WTC11 (cell line): Measurements from ENCODE around the gene TOP2B. TPM values are rescaled to one million over a fixed set of nuclear protein-coding genes. Genes with fewer than 3 reads are reported as not detected.

Source experiments
- ATAC-seq: fragments of 200-7000 bp; cut with Tn5 transposase; 2 replicates; pipeline ENCODE4 v1.10.0; 2021; ENCODE audit warnings: mild to moderate bottlenecking, moderate library complexity
- CTCF ChIA-PET: fragments of 300-600 bp; sonication (Branson Sonifier 250); formaldehyde crosslinking; loops from one replicate; lab custom pipeline; 2021; ENCODE audit warnings: antibody characterized with exemption; lab: Charles Lee
- POLR2A ChIA-PET: fragments of 350-600 bp; sonication (Branson Sonifier 250); formaldehyde crosslinking; loops from one replicate; lab custom pipeline; 2021; ENCODE audit warnings: antibody characterized with exemption; lab: Charles Lee
- DNase-seq: peaks from one replicate; pipeline ENCODE4 v3.0.0; 2021; ENCODE audit warnings: low spot score
- H3K27ac Mint-ChIP-seq: 2 replicates; pipeline ENCODE4 v1.8.0; 2021; ENCODE audit warnings: mixed read lengths
- H3K27me3 Mint-ChIP-seq: 2 replicates; pipeline ENCODE4 v1.8.0; 2021; ENCODE audit warnings: low read depth, mild to moderate bottlenecking, moderate library complexity, mixed read lengths
- H3K36me3 Mint-ChIP-seq: 2 replicates; pipeline ENCODE4 v1.8.0; 2021; ENCODE audit warnings: mixed read lengths
- H3K4me1 Mint-ChIP-seq: 2 replicates; pipeline ENCODE4 v1.8.0; 2022; ENCODE audit warnings: mixed read lengths
- H3K4me3 Mint-ChIP-seq: 2 replicates; pipeline ENCODE4 v1.8.0; 2021; ENCODE audit warnings: mild to moderate bottlenecking, moderate library complexity, mixed read lengths
- H3K9me3 Mint-ChIP-seq: 2 replicates; pipeline ENCODE4 v1.8.0; 2021; ENCODE audit warnings: mixed read lengths
- ATF3 ChIP-seq: sonication (generic); formaldehyde crosslinking; conservative IDR thresholded peaks from 2 replicates; pipeline ENCODE4 v1.8.1; 2022; ENCODE audit warnings: mild to moderate bottlenecking, missing genetic modification reagents
- FOXK1 ChIP-seq: sonication (generic); formaldehyde crosslinking; IDR thresholded peaks from 2 replicates; pipeline ENCODE4 v1.8.0; 2022; ENCODE audit warnings: mild to moderate bottlenecking, moderate library complexity, missing genetic modification reagents
- FOXP4 ChIP-seq: sonication (generic); formaldehyde crosslinking; IDR thresholded peaks from 2 replicates; pipeline ENCODE4 v1.8.0; 2022; ENCODE audit warnings: mild to moderate bottlenecking, missing genetic modification reagents
- NFATC4 ChIP-seq: fragments of 250-450 bp; sonication (Bioruptor Pico); IDR thresholded peaks from 2 replicates; pipeline ENCODE4 v1.9.0; 2021; ENCODE audit warnings: mild to moderate bottlenecking
- NFE2L1 ChIP-seq: sonication (generic); formaldehyde crosslinking; IDR thresholded peaks from 2 replicates; pipeline ENCODE4 v1.8.1; 2023; ENCODE audit warnings: missing genetic modification reagents
- PRRX2 ChIP-seq: fragments of 250-450 bp; sonication (Bioruptor Pico); IDR thresholded peaks from 2 replicates; pipeline ENCODE4 v1.8.0; 2021; ENCODE audit warnings: mild to moderate bottlenecking
- RORB ChIP-seq: fragments of 250-450 bp; sonication (Bioruptor Pico); IDR thresholded peaks from 2 replicates; pipeline ENCODE4 v1.9.0; 2021; ENCODE audit warnings: mild to moderate bottlenecking
- SMAD4 ChIP-seq: sonication (generic); formaldehyde crosslinking; IDR thresholded peaks from 2 replicates; pipeline ENCODE4 v1.8.0; 2022; ENCODE audit warnings: mild to moderate bottlenecking, missing genetic modification reagents
- TP53 ChIP-seq: sonication (generic); formaldehyde crosslinking; IDR thresholded peaks from 2 replicates; pipeline ENCODE4 v1.8.1; 2023; ENCODE audit warnings: mild to moderate bottlenecking, missing genetic modification reagents
- ZBTB43 ChIP-seq: sonication (generic); formaldehyde crosslinking; IDR thresholded peaks from 2 replicates; pipeline ENCODE4 v1.8.1; 2023; ENCODE audit warnings: mild to moderate bottlenecking, missing genetic modification reagents
- ZNF219 ChIP-seq: sonication (generic); formaldehyde crosslinking; IDR thresholded peaks from 2 replicates; pipeline ENCODE4 v1.8.0; 2023; ENCODE audit warnings: missing genetic modification reagents, mild to moderate bottlenecking, borderline replicate concordance
- ZNF416 ChIP-seq: fragments of 250-450 bp; sonication (Bioruptor Pico); IDR thresholded peaks from 2 replicates; pipeline ENCODE4 v1.9.0; 2021; ENCODE audit warnings: mild to moderate bottlenecking, inconsistent platforms
- total RNA-seq: library from RNA; stranded (reverse); gene quantifications from 3 replicates; pipeline ENCODE4 v1.2.3, GENCODE V29; 2021
- TF ChIP-seq, protein P1 (sequence below): sonication (generic); formaldehyde crosslinking; IDR thresholded peaks from 2 replicates; pipeline ENCODE4 v1.8.0; 2022; ENCODE audit warnings: mild to moderate bottlenecking, missing genetic modification reagents
- TF ChIP-seq, protein P2 (sequence below): fragments of 250-450 bp; sonication (Bioruptor Pico); conservative IDR thresholded peaks from 2 replicates; pipeline ENCODE4 v1.9.0; 2021; ENCODE audit warnings: mild to moderate bottlenecking
- TF ChIP-seq, protein P3 (sequence below): sonication (generic); formaldehyde crosslinking; IDR thresholded peaks from 2 replicates; pipeline ENCODE4 v1.8.1; 2023; ENCODE audit warnings: mild to moderate bottlenecking, missing genetic modification reagents, borderline replicate concordance
- TF ChIP-seq, protein P4 (sequence below): sonication (generic); formaldehyde crosslinking; IDR thresholded peaks from 2 replicates; pipeline ENCODE4 v1.8.0; 2023; ENCODE audit warnings: missing genetic modification reagents, mild to moderate bottlenecking, borderline replicate concordance
- TF ChIP-seq, protein P5 (sequence below): sonication (generic); formaldehyde crosslinking; IDR thresholded peaks from 2 replicates; pipeline ENCODE4 v1.8.0; 2022; ENCODE audit warnings: missing genetic modification reagents
- TF ChIP-seq, protein P6 (sequence below): sonication (generic); formaldehyde crosslinking; IDR thresholded peaks from 2 replicates; pipeline ENCODE4 v1.8.1; 2023; ENCODE audit warnings: mild to moderate bottlenecking, missing genetic modification reagents, moderate library complexity

The TOP2B gene
- total RNA-seq, 1 experiment from 2014 or later = 151 TPM

- H3K4me1 Mint-ChIP-seq = peaks cover 3% of the 10 kb centered on the region; the same call in 1 of the 2 replicates
- POLR2A ChIA-PET = no interaction called here
Measured at GRCh38 chr3:25587975-25588374, 76.7 kb downstream of the TOP2B start.

More at GRCh38 chr3:25587975-25588374, 76.7 kb downstream of the TOP2B start:
- H3K4me3 Mint-ChIP-seq = no peak overlapping the region
- H3K36me3 Mint-ChIP-seq = no peaks in the 10 kb centered on the region
- CTCF ChIA-PET = interaction anchor here (1.0 to 1.4 kb wide), 2 partner anchors 19 to 814 kb away, joined by 3 to 4 read pairs; no protein-coding TSS in a partner anchor
- H3K27ac Mint-ChIP-seq = no peak overlapping the region
- no peaks in the 10 kb centered on the region for H3K27me3 Mint-ChIP-seq
- no peak for TF ChIP-seq FOXP4
- TF ChIP-seq NFE2L1 (CRISPR knock-in tag) = no peak
- TF ChIP-seq ZBTB43 (CRISPR knock-in tag) = no peak
- TF ChIP-seq, protein P1, sequence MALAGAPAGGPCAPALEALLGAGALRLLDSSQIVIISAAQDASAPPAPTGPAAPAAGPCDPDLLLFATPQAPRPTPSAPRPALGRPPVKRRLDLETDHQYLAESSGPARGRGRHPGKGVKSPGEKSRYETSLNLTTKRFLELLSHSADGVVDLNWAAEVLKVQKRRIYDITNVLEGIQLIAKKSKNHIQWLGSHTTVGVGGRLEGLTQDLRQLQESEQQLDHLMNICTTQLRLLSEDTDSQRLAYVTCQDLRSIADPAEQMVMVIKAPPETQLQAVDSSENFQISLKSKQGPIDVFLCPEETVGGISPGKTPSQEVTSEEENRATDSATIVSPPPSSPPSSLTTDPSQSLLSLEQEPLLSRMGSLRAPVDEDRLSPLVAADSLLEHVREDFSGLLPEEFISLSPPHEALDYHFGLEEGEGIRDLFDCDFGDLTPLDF (CRISPR knock-in tag) = no peak
- TF ChIP-seq, protein P2, sequence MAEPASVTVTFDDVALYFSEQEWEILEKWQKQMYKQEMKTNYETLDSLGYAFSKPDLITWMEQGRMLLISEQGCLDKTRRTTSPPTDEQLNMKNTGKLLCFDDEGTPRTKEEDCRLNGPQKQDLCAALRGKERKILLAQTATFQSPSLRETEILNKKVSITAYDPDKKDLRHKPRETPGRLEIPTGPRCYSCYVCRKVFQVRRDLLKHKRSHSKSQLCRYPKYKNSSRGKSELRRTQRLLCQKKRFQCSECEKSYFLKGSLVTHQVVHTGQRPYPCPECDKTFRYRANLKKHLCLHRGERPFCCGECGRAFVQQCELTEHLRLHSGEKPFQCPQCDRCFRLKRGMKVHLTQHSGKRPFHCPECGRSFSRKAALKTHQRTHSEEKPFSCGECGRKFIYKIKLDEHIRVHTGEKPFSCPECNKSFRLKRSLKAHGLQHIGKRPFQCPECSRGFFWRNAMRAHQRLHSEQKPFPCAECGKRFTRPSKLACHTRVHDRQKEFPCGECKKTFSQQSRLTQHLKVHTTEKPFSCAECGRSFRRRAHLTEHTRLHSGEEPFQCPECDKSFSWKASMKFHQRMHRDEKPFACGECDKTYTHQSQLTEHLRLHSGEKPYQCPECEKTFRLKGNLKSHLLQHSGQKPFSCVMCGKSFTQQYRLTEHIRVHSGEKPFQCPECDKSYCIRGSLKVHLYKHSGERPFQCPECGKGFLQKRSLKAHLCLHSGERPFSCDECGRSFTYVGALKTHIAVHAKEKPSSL (CRISPR knock-in tag) = no peak
- TF ChIP-seq, protein P3, sequence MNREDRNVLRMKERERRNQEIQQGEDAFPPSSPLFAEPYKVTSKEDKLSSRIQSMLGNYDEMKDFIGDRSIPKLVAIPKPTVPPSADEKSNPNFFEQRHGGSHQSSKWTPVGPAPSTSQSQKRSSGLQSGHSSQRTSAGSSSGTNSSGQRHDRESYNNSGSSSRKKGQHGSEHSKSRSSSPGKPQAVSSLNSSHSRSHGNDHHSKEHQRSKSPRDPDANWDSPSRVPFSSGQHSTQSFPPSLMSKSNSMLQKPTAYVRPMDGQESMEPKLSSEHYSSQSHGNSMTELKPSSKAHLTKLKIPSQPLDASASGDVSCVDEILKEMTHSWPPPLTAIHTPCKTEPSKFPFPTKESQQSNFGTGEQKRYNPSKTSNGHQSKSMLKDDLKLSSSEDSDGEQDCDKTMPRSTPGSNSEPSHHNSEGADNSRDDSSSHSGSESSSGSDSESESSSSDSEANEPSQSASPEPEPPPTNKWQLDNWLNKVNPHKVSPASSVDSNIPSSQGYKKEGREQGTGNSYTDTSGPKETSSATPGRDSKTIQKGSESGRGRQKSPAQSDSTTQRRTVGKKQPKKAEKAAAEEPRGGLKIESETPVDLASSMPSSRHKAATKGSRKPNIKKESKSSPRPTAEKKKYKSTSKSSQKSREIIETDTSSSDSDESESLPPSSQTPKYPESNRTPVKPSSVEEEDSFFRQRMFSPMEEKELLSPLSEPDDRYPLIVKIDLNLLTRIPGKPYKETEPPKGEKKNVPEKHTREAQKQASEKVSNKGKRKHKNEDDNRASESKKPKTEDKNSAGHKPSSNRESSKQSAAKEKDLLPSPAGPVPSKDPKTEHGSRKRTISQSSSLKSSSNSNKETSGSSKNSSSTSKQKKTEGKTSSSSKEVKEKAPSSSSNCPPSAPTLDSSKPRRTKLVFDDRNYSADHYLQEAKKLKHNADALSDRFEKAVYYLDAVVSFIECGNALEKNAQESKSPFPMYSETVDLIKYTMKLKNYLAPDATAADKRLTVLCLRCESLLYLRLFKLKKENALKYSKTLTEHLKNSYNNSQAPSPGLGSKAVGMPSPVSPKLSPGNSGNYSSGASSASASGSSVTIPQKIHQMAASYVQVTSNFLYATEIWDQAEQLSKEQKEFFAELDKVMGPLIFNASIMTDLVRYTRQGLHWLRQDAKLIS (CRISPR knock-in tag) = no peak
- TF ChIP-seq, protein P4, sequence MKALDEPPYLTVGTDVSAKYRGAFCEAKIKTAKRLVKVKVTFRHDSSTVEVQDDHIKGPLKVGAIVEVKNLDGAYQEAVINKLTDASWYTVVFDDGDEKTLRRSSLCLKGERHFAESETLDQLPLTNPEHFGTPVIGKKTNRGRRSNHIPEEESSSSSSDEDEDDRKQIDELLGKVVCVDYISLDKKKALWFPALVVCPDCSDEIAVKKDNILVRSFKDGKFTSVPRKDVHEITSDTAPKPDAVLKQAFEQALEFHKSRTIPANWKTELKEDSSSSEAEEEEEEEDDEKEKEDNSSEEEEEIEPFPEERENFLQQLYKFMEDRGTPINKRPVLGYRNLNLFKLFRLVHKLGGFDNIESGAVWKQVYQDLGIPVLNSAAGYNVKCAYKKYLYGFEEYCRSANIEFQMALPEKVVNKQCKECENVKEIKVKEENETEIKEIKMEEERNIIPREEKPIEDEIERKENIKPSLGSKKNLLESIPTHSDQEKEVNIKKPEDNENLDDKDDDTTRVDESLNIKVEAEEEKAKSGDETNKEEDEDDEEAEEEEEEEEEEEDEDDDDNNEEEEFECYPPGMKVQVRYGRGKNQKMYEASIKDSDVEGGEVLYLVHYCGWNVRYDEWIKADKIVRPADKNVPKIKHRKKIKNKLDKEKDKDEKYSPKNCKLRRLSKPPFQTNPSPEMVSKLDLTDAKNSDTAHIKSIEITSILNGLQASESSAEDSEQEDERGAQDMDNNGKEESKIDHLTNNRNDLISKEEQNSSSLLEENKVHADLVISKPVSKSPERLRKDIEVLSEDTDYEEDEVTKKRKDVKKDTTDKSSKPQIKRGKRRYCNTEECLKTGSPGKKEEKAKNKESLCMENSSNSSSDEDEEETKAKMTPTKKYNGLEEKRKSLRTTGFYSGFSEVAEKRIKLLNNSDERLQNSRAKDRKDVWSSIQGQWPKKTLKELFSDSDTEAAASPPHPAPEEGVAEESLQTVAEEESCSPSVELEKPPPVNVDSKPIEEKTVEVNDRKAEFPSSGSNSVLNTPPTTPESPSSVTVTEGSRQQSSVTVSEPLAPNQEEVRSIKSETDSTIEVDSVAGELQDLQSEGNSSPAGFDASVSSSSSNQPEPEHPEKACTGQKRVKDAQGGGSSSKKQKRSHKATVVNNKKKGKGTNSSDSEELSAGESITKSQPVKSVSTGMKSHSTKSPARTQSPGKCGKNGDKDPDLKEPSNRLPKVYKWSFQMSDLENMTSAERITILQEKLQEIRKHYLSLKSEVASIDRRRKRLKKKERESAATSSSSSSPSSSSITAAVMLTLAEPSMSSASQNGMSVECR (CRISPR knock-in tag) = no peak
- no peak for TF ChIP-seq ZNF416
- TF ChIP-seq NFATC4 (CRISPR knock-in tag) = no peak
- TF ChIP-seq SMAD4 (CRISPR knock-in tag) = no peak
- no peak for TF ChIP-seq ZNF219 (CRISPR knock-in tag)
- no peak for TF ChIP-seq TP53 (CRISPR knock-in tag)
- TF ChIP-seq, protein P5, sequence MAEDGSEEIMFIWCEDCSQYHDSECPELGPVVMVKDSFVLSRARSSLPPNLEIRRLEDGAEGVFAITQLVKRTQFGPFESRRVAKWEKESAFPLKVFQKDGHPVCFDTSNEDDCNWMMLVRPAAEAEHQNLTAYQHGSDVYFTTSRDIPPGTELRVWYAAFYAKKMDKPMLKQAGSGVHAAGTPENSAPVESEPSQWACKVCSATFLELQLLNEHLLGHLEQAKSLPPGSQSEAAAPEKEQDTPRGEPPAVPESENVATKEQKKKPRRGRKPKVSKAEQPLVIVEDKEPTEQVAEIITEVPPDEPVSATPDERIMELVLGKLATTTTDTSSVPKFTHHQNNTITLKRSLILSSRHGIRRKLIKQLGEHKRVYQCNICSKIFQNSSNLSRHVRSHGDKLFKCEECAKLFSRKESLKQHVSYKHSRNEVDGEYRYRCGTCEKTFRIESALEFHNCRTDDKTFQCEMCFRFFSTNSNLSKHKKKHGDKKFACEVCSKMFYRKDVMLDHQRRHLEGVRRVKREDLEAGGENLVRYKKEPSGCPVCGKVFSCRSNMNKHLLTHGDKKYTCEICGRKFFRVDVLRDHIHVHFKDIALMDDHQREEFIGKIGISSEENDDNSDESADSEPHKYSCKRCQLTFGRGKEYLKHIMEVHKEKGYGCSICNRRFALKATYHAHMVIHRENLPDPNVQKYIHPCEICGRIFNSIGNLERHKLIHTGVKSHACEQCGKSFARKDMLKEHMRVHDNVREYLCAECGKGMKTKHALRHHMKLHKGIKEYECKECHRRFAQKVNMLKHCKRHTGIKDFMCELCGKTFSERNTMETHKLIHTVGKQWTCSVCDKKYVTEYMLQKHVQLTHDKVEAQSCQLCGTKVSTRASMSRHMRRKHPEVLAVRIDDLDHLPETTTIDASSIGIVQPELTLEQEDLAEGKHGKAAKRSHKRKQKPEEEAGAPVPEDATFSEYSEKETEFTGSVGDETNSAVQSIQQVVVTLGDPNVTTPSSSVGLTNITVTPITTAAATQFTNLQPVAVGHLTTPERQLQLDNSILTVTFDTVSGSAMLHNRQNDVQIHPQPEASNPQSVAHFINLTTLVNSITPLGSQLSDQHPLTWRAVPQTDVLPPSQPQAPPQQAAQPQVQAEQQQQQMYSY (CRISPR knock-in tag) = no peak
- TF ChIP-seq PRRX2 (CRISPR knock-in tag) = no peak
- TF ChIP-seq ATF3 (CRISPR knock-in tag) = no peak
- TF ChIP-seq RORB (CRISPR knock-in tag) = no peak
- TF ChIP-seq, protein P6, sequence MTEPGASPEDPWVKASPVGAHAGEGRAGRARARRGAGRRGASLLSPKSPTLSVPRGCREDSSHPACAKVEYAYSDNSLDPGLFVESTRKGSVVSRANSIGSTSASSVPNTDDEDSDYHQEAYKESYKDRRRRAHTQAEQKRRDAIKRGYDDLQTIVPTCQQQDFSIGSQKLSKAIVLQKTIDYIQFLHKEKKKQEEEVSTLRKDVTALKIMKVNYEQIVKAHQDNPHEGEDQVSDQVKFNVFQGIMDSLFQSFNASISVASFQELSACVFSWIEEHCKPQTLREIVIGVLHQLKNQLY = no peak
- no peak for TF ChIP-seq FOXK1 (CRISPR knock-in tag)
- ATAC-seq (no peak), DNase-seq (no peak)
- peaks cover 10% of the 10 kb centered on the region for H3K9me3 Mint-ChIP-seq
